Panc1 (cell line): ENCODE results near the gene BLTP2. TPM values are rescaled to one million over a fixed set of nuclear protein-coding genes. Genes with fewer than 3 reads are reported as not detected.

Experiments
- ATAC-seq: fragments of 200-7000 bp; cut with Tn5 transposase; 2 replicates; pipeline ENCODE4 v1.9.1; 2020; ENCODE audit warnings: mild to moderate bottlenecking, moderate library complexity
- BruUV-seq: library from RNA; stranded (reverse); fragments of 400-500 nt; replicated peaks from 2 replicates; lab custom pipeline; 2021; lab: Mats Ljungman, UMichigan
- CTCF ChIA-PET: fragments of 300-600 bp; sonication (Branson Sonifier 250); formaldehyde crosslinking; loops from one replicate; lab custom pipeline; 2022; ENCODE audit warnings: antibody characterized with exemption; lab: Charles Lee
- POLR2A ChIA-PET: fragments of 300-600 bp; sonication (Branson Sonifier 250); formaldehyde crosslinking; loops from one replicate; lab custom pipeline; 2022; ENCODE audit warnings: antibody characterized with exemption; lab: Charles Lee
- DNase-seq: peaks from one replicate; pipeline ENCODE4 v3.0.0-alpha.2; 2010; ENCODE audit warnings: low read depth, low spot score
- H3K27ac ChIP-seq: 2 replicates; pipeline ENCODE4 v1.5.1; 2011; ENCODE audit warnings: mild to moderate bottlenecking, low read length, inconsistent platforms
- H3K27me3 ChIP-seq: fragments of 200-500 bp; sonication (Bioruptor generic); 2 replicates; pipeline ENCODE4 v1.6.0; 2014; ENCODE audit warnings: low read length, inconsistent platforms; ENCODE audit not compliant: control insufficient read depth, insufficient read depth
- H3K36me3 ChIP-seq: fragments of 200-500 bp; sonication (Bioruptor generic); 2 replicates; pipeline ENCODE4 v1.5.1; 2014; ENCODE audit warnings: inconsistent platforms, mild to moderate bottlenecking, low read length, moderate library complexity; ENCODE audit not compliant: control insufficient read depth, insufficient read depth
- H3K4me1 ChIP-seq: 2 replicates; pipeline ENCODE4 v1.5.1; 2011; ENCODE audit warnings: inconsistent platforms, mild to moderate bottlenecking, low read length, moderate library complexity; ENCODE audit not compliant: control insufficient read depth, insufficient read depth
- H3K4me3 ChIP-seq, 2 experiments: 2 replicates each; pipeline ENCODE4 v1.5.1; 2011 to 2012; ENCODE audit warnings: low read depth in 2 of 2, low read length in 2 of 2, mild to moderate bottlenecking in 2 of 2, inconsistent platforms in 1 of 2, moderate library complexity in 1 of 2
- H3K9me3 ChIP-seq: fragments of 200-500 bp; sonication (Bioruptor generic); 2 replicates; pipeline ENCODE4 v1.5.1; 2014; ENCODE audit warnings: low read depth, mild to moderate bottlenecking, inconsistent platforms, low read length, moderate library complexity; ENCODE audit not compliant: control insufficient read depth, insufficient read depth
- POLR2AphosphoS5 ChIP-seq: IDR thresholded peaks from 2 replicates; pipeline ENCODE4 v1.6.1; 2012; ENCODE audit warnings: mild to moderate bottlenecking, low read depth, low read length, moderate library complexity
- SIN3A ChIP-seq: IDR thresholded peaks from 2 replicates; pipeline ENCODE4 v1.6.1; 2012; ENCODE audit warnings: low read depth, mild to moderate bottlenecking, low read length, moderate library complexity, borderline replicate concordance; ENCODE audit not compliant: insufficient read depth
- TCF7L2 ChIP-seq: IDR thresholded peaks from 2 replicates; pipeline ENCODE4 v1.6.1; 2011; ENCODE audit warnings: mild to moderate bottlenecking, low read depth, low read length, inconsistent platforms
- in situ Hi-C: cut with HindIII; loops from 2 replicates; pipeline ENCODE4 v1.10.0; 2016; ENCODE audit warnings: low sequenced_read_pairs, low pct_unique_long_range_greater_than_20kb
- intact Hi-C: fragments of 100-400 bp; cut with micrococcal nuclease; formaldehyde crosslinking; loops from one replicate; pipeline ENCODE4 v1.10.0; 2022; ENCODE audit not compliant: unreplicated experiment
- total RNA-seq: library from RNA; stranded (reverse); gene quantifications from one replicate; pipeline ENCODE4 v1.2.1, GENCODE V29; 2021; ENCODE audit not compliant: unreplicated experiment
- TF ChIP-seq, protein P1 (sequence below): fragments of 450-650 bp; IDR thresholded peaks from 2 replicates; pipeline ENCODE4 v1.5.1; 2017; ENCODE audit warnings: mild to moderate bottlenecking
- TF ChIP-seq, protein P2 (sequence below), 2 experiments: IDR thresholded peaks; 2 replicates each; pipeline ENCODE4 v1.6.1; 2011 to 2012; ENCODE audit warnings: low read depth in 2 of 2, control low read depth in 1 of 2, low read length in 1 of 2, mild to moderate bottlenecking in 1 of 2, moderate library complexity in 1 of 2; ENCODE audit not compliant: insufficient read depth in 1 of 2

The BLTP2 gene
- total RNA-seq, 1 experiment from 2014 or later: 271 TPM

DNA sequence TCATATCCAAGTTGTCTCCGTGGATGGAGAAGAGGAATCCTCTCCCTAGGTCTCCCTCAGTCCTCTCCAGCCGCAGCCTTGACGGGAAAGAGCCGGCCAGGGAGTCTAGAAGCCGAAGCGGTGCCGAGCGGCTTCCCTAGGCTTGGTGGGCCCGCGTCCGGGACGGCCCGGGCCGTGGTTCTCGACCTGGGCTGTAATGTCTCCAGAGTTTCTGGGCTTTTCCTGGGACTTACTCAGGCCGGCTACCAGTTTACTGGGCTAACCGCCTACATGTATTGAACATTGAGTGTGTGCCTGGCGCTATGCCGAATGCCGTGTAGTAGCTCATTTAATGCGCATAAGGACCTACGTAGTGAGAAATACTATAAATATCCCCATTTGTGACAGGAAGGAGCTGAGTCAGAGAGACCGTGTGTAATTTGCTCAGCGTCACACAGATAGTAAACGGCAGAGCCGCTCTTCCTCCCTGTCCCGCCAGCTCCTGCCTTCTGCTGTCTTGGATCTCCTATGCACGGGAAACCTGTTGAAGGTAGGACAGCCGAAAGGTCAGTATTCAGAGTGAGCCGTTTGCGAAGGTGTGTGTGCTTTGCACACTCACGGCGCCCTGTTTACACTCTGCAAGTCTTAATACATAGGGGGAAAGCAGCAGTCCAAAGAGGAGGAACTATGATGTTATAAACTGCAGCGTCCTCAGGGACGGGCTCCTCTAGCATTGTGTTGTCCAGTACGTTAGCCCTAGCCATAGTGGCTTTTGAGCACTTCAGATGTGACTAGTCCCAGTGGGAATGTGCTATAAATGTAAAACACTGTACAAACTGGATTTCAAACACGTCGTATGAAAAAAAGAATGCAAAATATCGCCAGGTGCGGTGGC, 45.4 kb downstream of the BLTP2 start:
- ChIA-PET CTCF (no interaction called here), POLR2A (interaction anchor here (0.9 to 1.7 kb wide), 3 partner anchors 12 to 41 kb away, joined by 3 to 5 read pairs (median 4); partner anchors contain the start of gene ALDOC)
- in situ Hi-C loops: no loop called here
- peak; percentile 76 for ATAC-seq
- Histone ChIP-seq H3K27me3 (no peaks in the 10 kb centered on the region), H3K4me3 (peak overlapping the region; percentile 82 to 83), H3K27ac (peak overlapping the region; percentile 95), H3K9me3 (no peaks in the 10 kb centered on the region), H3K4me1 (peaks cover 10% of the 10 kb centered on the region), H3K36me3 (peaks cover 4% of the 10 kb centered on the region; the same call in 1 of the 2 replicates)
- intact Hi-C loops: no loop called here
- DNase-seq: peak; percentile 68
- TSS peak; percentile 95 for BruUV-seq
- TF ChIP-seq SIN3A: no peak
- TF ChIP-seq TCF7L2: no peak
- TF ChIP-seq, protein P1, sequence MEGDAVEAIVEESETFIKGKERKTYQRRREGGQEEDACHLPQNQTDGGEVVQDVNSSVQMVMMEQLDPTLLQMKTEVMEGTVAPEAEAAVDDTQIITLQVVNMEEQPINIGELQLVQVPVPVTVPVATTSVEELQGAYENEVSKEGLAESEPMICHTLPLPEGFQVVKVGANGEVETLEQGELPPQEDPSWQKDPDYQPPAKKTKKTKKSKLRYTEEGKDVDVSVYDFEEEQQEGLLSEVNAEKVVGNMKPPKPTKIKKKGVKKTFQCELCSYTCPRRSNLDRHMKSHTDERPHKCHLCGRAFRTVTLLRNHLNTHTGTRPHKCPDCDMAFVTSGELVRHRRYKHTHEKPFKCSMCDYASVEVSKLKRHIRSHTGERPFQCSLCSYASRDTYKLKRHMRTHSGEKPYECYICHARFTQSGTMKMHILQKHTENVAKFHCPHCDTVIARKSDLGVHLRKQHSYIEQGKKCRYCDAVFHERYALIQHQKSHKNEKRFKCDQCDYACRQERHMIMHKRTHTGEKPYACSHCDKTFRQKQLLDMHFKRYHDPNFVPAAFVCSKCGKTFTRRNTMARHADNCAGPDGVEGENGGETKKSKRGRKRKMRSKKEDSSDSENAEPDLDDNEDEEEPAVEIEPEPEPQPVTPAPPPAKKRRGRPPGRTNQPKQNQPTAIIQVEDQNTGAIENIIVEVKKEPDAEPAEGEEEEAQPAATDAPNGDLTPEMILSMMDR: no peak
- TF ChIP-seq, protein P2, sequence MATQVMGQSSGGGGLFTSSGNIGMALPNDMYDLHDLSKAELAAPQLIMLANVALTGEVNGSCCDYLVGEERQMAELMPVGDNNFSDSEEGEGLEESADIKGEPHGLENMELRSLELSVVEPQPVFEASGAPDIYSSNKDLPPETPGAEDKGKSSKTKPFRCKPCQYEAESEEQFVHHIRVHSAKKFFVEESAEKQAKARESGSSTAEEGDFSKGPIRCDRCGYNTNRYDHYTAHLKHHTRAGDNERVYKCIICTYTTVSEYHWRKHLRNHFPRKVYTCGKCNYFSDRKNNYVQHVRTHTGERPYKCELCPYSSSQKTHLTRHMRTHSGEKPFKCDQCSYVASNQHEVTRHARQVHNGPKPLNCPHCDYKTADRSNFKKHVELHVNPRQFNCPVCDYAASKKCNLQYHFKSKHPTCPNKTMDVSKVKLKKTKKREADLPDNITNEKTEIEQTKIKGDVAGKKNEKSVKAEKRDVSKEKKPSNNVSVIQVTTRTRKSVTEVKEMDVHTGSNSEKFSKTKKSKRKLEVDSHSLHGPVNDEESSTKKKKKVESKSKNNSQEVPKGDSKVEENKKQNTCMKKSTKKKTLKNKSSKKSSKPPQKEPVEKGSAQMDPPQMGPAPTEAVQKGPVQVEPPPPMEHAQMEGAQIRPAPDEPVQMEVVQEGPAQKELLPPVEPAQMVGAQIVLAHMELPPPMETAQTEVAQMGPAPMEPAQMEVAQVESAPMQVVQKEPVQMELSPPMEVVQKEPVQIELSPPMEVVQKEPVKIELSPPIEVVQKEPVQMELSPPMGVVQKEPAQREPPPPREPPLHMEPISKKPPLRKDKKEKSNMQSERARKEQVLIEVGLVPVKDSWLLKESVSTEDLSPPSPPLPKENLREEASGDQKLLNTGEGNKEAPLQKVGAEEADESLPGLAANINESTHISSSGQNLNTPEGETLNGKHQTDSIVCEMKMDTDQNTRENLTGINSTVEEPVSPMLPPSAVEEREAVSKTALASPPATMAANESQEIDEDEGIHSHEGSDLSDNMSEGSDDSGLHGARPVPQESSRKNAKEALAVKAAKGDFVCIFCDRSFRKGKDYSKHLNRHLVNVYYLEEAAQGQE (IDR thresholded peaks at IDR 0.05; ENCODE audit: insufficient read depth in 1 of 2, low read depth in 2 of 2, low read length in 1 of 2): no peak
- TF ChIP-seq POLR2AphosphoS5: no peak

DNA sequence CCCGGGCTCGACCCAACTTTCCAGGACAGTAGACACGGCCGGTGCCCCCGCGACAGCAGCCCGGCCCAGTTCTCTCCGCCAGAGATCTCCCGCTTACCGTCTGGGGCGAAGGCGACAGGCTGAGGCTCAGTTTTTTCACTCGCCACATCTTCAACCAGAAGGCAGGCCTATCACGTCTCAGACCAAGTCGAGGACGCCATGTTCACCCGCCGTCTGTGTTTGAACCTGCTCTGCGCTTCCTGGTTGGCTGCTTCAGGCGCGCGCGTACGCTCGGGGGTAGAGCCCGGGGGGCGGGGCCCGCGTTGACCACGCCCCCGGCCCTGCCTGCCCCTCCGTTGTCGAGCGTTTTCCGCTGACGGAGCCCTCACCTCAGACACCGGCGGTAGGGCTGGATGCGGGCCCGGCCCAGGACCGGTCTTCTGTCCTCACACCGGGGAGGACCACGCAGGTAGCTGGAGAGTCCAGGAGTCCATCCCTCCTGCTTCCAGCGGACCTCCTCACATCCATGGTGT, 46.1 kb downstream of the BLTP2 start, which contains the start of gene SPAG5:
Gene SPAG5 (minus strand): TSS at position 227 of the 512 bp plus-strand sequence. CDS start 79 bp downstream, at position 148.
- DNase-seq (peak; percentile 57), ATAC-seq (peak; percentile 97)
- ChIA-PET CTCF (no interaction called here), POLR2A (interaction anchor here (0.9 to 1.7 kb wide), 3 partner anchors 12 to 42 kb away, joined by 3 to 5 read pairs (median 4); partner anchors contain the start of gene ALDOC)
- Histone ChIP-seq H3K4me3 (peak within 1 kb of the TSS; percentile 82 to 83), H3K9me3 (no peaks in the 10 kb centered on the region), H3K36me3 (peaks cover 4% of the 10 kb centered on the region), H3K27ac (peak within 1 kb of the TSS; percentile 95), H3K27me3 (no peaks in the 10 kb centered on the region), H3K4me1 (peaks cover 10% of the 10 kb centered on the region)
- in situ Hi-C loops: no loop called here
- intact Hi-C loops: no loop called here
- no TSS peak for BruUV-seq
- TF ChIP-seq SIN3A (peak; percentile 78), TCF7L2 (peak; percentile 74), POLR2AphosphoS5 (peak; percentile 90)
- TF ChIP-seq, protein P2 (IDR thresholded peaks at IDR 0.05; ENCODE audit: insufficient read depth in 1 of 2, low read depth in 2 of 2, low read length in 1 of 2): no peak
